Measurements from ENCODE around the gene STK26.

STK26 gene

DNA sequence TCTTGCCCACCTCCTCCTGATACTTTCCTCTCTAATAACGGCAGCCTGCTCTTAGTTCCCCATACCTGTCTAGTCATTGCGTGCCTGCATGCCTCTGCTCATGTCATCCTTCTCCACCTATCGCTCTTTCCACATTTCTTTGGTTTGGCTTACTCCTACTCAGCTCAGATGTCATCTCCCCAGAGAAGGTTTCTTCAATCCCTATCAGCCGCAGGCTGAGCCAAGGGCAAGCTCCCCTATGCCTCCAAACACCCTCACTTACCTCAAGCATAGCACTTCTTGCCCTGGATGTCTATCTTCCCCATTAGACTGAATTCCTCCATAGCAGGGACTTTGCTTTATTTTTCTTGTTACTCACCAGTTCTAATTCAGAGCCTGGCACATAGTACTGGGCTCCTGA is 78.1 kb downstream of the STK26 start:
- no peak for FAIRE-seq

GRCh38 chrX:132101799-132102198 is 78.7 kb downstream of the STK26 start:
- FAIRE-seq, result no peak

DNA sequence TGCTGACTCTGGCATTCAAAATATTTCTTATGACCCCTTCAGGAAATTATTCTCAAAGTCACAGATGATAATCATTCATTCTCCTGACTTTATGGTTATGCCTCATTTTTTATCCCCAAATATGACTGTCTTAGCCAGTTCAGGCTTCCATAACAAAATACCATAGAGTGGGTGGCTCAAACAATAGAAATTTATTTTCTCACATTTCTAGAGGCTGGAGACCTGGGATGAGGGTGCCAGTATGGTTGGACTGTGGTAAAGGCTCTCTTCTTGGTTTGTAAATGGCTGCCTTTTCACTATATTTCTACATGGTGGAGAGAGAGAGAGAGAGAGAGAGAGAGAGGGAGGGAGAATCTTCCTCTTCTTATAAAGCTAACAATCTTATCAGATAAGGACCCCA is 84.2 kb downstream of the STK26 start:
- no peak for FAIRE-seq

- FAIRE-seq, result no peak
These were observed 91.5 kb downstream of the STK26 start for GRCh38 chrX:132114607-132115006.

DNA sequence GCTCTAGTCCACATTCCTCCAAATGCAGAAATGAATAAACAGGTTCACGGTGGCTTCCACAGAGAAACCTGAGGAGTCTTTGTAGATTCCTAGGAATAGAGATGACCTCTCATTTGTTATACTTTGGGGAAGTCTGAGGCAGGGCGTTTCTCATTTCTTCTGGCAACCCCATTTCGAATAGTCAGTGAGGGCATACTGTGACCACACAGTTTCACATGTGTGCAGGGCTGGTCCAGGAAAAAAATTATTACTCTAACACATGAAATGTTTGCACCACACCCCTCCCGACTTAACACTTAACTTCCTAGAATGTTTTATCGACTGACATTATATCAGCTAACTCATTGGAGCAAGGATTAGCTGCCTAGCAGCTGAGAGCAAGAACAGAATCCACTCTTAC is 92.7 kb downstream of the STK26 start:
- FAIRE-seq, result no peak

DNA sequence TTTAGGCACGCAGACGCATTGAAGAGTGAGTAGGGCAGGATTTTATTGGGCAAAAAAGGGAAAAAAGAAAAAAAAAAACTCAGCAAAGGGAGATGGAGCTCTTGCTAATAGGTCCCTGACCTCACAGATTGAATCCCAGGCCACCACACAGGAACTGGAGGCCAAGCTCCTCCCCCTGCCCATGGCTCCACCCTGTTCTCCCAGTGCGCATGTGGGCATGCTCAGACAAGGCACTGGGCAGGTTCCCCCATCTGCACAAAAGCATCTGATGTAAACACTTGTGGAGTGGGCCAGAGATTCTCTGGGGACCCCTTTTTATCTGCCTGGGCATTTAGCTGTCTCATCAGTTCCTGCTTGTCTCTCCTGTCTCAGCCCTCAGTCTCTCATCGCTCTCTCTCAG is 95.3 kb downstream of the STK26 start:
- no peak for FAIRE-seq

DNA sequence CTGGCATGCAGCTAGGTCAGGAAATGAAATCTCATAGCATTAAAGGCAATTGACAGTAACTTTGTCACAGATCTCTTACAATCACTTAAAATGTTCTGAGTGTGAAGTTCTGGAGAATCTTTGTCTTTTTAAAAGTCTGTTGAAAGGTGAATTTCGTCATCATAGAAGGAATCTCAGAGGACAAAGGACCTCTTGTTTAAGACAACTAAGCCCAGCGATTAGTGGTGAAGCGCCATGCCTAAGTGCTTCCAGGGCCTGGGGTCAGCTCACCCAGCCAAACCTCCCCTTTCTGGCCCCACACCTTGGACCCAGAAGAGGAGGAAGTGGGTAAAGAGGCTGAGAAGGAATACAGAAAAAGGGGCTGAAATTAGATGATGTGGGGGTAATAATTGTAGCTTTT is 96.2 kb downstream of the STK26 start:
- no peak for FAIRE-seq

DNA sequence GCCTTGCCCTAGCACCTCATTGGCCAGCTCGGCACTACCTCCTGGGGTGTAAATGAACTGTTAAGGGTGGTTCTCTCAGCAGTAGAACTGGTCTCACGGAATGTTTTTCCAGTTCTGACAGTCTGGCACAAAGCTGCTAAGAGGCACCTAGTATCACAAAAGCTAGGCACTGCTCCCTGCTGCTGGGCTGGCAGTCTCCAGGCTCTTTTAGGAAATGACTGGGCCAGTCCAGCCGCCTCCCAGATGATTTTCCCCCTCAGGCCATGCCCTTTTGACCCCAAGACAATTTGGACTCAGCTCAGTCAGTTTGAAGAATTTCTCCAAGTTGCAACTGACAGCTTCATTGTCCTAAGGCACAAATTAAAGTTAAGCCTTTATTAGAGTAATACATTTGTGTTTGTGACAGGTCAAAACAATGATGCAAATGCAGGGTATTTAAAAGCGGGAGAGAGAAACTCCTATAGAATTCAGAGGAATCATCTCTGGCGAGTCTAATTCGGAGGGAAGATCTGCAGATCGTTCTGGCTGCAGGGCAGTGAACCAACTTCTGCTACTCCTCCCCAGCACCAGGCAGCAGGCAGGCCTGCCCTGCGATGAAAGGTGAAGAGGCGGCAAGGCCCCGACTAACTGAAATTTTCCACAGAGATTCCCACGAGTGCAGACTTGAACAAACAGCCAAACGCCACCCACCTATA is 96.9 kb downstream of the STK26 start:
- FAIRE-seq, result no peak

DNA sequence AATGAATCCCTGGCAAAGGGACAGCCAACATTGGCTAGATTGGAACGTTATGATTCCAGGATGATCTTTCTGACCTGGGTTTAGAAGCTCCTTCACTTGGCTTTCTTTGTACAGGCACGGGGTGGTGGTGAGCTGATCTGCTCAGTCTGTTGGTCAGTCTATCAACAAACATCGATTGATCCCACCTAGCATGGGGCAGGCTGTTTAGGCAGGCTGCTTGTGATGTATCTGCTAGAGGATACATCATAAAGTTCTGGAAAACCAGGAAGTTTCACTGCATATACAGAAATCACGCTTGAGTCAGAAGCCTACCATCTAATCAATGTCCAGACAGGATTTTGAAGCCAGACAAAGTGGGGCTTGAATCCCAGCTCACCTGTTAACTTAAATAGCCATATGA is 97.8 kb downstream of the STK26 start:
- no peak for FAIRE-seq

Data from endometrium (tissue), 2 donors.